ENCODE data around the gene MIAT. TPM values are rescaled to one million over a fixed set of nuclear protein-coding genes. Genes with fewer than 3 reads are reported as not detected.

Gene MIAT
- total and polyA plus RNA-seq, 9 of the 15 experiments (the other 6 are each of a cell fraction or from before 2014, with no cell fraction given): 0.03 to 0.93 (median 0.34) TPM

- FAIRE-seq: no peak
- in situ Hi-C loops (cut with MboI): no loop called here
- Histone ChIP-seq H2AFZ (ENCODE audit: low read depth, low read length) (no peak overlapping the region), H3K4me3 (no peak overlapping the region), H3K9me1 (ENCODE audit: control insufficient read depth, insufficient read depth, low read length) (no peaks in the 10 kb centered on the region), H3K9ac (ENCODE audit: insufficient read depth in 1 of 2, low read depth in 2 of 2, low read length in 2 of 2) (no peak overlapping the region; a peak in 1 of 4 replicates), H3K27ac (ENCODE audit: extremely low read depth, low read depth, low read length) (no peak overlapping the region), H3K4me1 (replicated peaks in 1 of 2; ENCODE audit: control insufficient read depth in 2 of 2, insufficient read depth in 2 of 2, low read length in 2 of 2) (peaks cover 4 to 15% of the 10 kb centered on the region in 2 experiments; a peak in 4 of 5 replicates), H3K36me3 (ENCODE audit: control insufficient read depth, insufficient read depth, low read length) (no peaks in the 10 kb centered on the region), H3K27me3 (ENCODE audit: control insufficient read depth in 2 of 2, insufficient read depth in 2 of 2, low read length in 2 of 2) (no peaks in the 10 kb centered on the region), H3K79me2 (ENCODE audit: control insufficient read depth, insufficient read depth, low read length) (no peaks in the 10 kb centered on the region), H3K9me3 (replicated peaks; ENCODE audit: control insufficient read depth, insufficient read depth, low read depth, low read length) (no peaks in the 10 kb centered on the region), H3K4me2 (ENCODE audit: insufficient read depth, low read length) (no peak overlapping the region), H4K20me1 (replicated peaks; ENCODE audit: control insufficient read depth, insufficient read depth, low read length) (no peaks in the 10 kb centered on the region)
- ChIA-PET POLR2A (no interaction called here), CTCF (ENCODE audit: low intra/inter-chr PET ratio) (no interaction called here)
- no peak for ATAC-seq
- BruUV-seq (replicated peaks): no TSS peak
- intact Hi-C loops (cut with micrococcal nuclease): loop anchor here (5.0 kb wide), 1 partner anchor 270 kb away; no protein-coding TSS in a partner anchor
- 63% methylated on average over 9 of the region's 13 CpGs for WGBS (ENCODE audit: insufficient coverage, low coverage, missing lambda C conversion rate)
- TF ChIP-seq ZNF165 (CRISPR knock-in tag; IDR thresholded peaks at IDR 0.05; ENCODE audit: borderline replicate concordance) (no peak), SMARCA4 (IDR thresholded peaks at IDR 0.05) (no peak), HLTF (IDR thresholded peaks at IDR 0.05) (no peak), PHF21A (IDR thresholded peaks at IDR 0.05; ENCODE audit: borderline replicate concordance, low read depth) (no peak), NR0B1 (IDR thresholded peaks at IDR 0.05; ENCODE audit: partially characterized antibody) (no peak), SREBF1 (IDR thresholded peaks at IDR 0.05; ENCODE audit: borderline replicate concordance, low read depth, low read length) (no peak), ZNF668 (CRISPR knock-in tag; IDR thresholded peaks at IDR 0.05) (no peak), SMAD4 (CRISPR knock-in tag; conservative IDR thresholded peaks at IDR 0.05) (no peak), SETDB1 (IDR thresholded peaks at IDR 0.05; ENCODE audit: low read length) (no peak), CUX1 (CRISPR knock-in tag; IDR thresholded peaks at IDR 0.05) (no peak), PURB (CRISPR knock-in tag; IDR thresholded peaks at IDR 0.05; ENCODE audit: low read depth) (no peak), SAFB2 (IDR thresholded peaks at IDR 0.05; ENCODE audit: borderline replicate concordance, low read depth, low read length, severe bottlenecking) (no peak), SRSF7 (optimal IDR thresholded peaks at IDR 0.05; ENCODE audit: low read depth, low read length) (no peak)
- DNase-seq (ENCODE audit: extremely low read depth in 1 of 4, low spot score in 3 of 4): no peak
Observed at GRCh38 chr22:26667140-26667539, 9.8 kb downstream of the MIAT start.
